ENCODE results near the gene UBXN1.
A peak's percentile ranks its signal among the peaks of the same experiment; 100 is the strongest.
"Not testable (repeated sequence)": the region's sequence is repeated elsewhere in the genome, so short reads cannot be mapped to it uniquely, and the experiment has no call there.

Gene UBXN1

DNA sequence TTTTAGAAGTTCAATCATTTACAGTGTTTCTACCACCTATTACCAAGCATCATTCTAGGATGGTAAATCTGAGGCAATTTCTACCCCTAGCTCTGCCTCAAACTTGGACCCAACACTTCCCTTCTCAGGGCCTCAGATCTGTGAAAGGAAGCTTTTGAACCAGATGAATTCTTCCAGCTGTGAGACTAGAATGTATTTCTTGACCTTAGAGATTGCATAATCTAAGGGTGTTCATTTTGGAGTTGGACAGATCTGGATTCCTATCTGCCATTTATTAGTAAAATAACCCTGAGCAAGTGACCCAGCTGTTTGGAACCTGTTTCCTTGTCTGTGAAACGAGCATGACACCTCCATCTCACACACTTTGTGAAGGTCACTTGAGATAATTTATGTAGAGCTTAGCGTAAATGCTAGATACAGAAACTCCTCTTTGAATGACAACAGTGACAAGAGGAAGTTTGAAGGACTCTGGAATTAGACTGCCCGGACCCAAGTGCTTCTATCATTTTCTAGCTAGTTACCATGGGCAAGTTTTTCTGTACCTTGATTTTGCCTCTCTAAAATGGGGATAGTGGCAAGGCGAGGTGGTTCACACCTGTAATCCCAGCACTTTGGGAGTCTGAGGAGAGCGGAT, 22.0 kb downstream of the UBXN1 start:
- Histone ChIP-seq H3K9me3 (replicated peaks in 1 of 11) (no peaks in the 10 kb centered on the region), H3K4me2 (no peak overlapping the region), H3K36me3 (peaks cover 0 to 17% (median 15%) of the 10 kb centered on the region in 11 experiments; a peak in 18 of 22 replicates), H3K27me3 (no peaks in the 10 kb centered on the region), H3K27ac (no peak overlapping the region), H3K4me1 (peaks cover 6 to 14% (median 13%) of the 10 kb centered on the region in 10 experiments), H4K20me1 (peaks cover 0 to 8% (median 0%) of the 10 kb centered on the region in 11 experiments; a peak in 3 of 22 replicates), H3K4me3 (no peak overlapping the region), H3K9ac (no peak overlapping the region)
- TF ChIP-seq Cebpa-rat (IDR thresholded peaks at IDR 0.05) = 0 out of 22 replicates have a peak, but pooled peaks of 1 of the 11 experiments have one; percentile 15

DNA sequence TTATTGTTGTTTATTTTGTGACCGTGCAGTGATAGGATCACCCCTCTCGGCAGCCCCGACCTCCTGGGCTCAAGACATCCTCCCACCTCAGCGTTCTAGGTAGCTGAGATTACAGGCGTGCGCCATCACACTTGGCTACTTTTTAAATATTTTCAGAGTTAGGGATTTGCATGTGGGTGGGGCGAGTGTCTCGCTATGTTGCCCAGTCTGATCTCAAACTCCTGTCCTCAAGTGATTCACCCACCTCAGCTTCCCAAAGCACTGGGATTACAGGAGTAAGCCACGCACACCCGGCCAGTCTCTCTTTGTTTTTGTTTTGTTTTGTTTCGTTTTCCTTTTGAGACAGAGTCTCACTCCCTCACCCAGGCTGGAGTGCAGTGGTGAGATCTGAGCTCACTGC, 24.6 kb downstream of the UBXN1 start:
- TF ChIP-seq Cebpa-rat (IDR thresholded peaks at IDR 0.05) = no peak
- H3K4me1 ChIP-seq = peaks cover 23 to 30% (median 26%) of the 10 kb centered on the region in 10 experiments
- no peaks in the 10 kb centered on the region for H3K9me3 ChIP-seq (replicated peaks in 1 of 11)
- H3K4me2 ChIP-seq = peak overlapping the region in 10 of 11 experiments; percentile 51 to 98 (median 92); a peak in 15 of 22 replicates
- peaks cover 6 to 24% (median 14%) of the 10 kb centered on the region in 11 experiments for H3K36me3 ChIP-seq
- no peak overlapping the region for H3K4me3 ChIP-seq
- H3K9ac ChIP-seq = peak overlapping the region in 5 of 11 experiments; percentile 0 to 97 (median 31); a peak in 3 of 22 replicates
- peaks cover 0 to 19% (median 6%) of the 10 kb centered on the region in 11 experiments; a peak in 7 of 22 replicates for H4K20me1 ChIP-seq
- H3K27ac ChIP-seq = peak overlapping the region in 8 of 11 experiments; percentile 17 to 93 (median 86); a peak in 12 of 22 replicates
- H3K27me3 ChIP-seq = no peaks in the 10 kb centered on the region

DNA sequence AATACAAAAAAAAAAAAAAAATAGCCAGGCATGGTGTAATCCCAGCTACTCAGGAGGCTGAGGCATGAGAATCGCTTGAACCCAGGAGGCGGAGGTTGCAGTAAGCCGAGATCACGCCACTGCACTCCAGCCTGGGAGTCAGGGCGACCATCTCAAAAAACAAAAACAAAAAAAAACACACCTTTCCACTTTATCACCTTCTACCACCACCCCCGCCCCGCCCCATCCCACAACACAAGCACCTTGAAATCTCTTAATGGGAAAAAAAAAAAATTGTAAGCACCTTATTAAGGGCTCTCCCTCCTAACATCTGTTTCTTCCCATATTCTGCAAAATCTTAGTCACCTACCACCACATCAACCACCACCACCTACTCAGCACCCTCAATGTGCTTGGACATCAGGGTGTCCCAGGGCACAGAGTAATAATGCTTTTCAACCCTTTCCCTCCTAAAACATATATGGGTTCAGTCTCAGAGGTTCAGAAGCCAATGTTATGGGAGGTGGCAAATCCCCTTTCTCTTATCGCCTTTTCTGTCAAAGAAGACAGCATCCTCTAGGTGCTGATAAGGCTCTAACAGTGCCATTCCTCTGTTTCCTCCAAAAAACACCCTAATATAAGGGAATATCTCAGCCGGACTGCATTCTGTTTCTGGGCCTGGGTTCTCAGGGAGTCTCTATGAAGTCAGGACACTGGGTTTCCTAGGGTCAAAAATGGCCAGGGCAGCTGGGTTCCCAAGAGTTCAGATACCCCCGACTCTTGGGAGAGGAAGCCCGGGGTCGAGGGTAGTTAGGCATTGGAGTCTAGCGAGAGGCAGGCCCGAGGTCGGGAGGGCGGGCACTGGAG, 26.5 kb downstream of the UBXN1 start:
- Histone ChIP-seq H3K9ac (peak overlapping the region; percentile 92 to 99 (median 96)), H4K20me1 (peaks cover 0 to 37% (median 22%) of the 10 kb centered on the region in 11 experiments; a peak in 18 of 22 replicates), H3K27ac (peak overlapping the region; percentile 81 to 96 (median 92)), H3K4me1 (peaks cover 29 to 45% (median 38%) of the 10 kb centered on the region in 10 experiments), H3K4me3 (peak overlapping the region; percentile 72 to 97 (median 91)), H3K36me3 (peaks cover 25 to 43% (median 33%) of the 10 kb centered on the region in 11 experiments), H3K27me3 (no peaks in the 10 kb centered on the region), H3K9me3 (replicated peaks in 1 of 11) (no peaks in the 10 kb centered on the region), H3K4me2 (peak overlapping the region; percentile 85 to 98 (median 93))
- no peak for TF ChIP-seq Cebpa-rat (IDR thresholded peaks at IDR 0.05)

DNA sequence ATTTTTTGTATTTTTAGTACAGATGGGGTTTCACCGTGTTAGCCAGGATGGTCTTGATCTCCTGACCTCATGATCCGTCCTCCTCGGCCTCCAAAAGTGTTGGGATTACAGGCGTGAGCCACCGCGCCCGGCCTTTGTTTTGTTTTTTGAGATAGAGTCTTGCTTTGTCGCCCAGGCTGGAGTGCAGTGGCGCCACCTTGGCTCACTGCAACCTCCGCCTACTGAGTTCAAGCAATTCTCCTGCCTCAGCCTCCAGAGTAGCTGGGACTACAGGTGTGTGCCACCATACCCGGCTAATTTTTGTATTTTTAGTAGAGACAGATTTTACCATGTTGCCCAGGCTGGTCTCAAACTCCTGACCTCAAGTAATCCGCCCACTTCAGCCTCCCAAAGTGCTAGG, 28.6 kb downstream of the UBXN1 start:
- H3K4me2 ChIP-seq; H3K9me3 ChIP-seq (replicated peaks in 1 of 11); H3K27me3 ChIP-seq; H3K4me3 ChIP-seq; H3K27ac ChIP-seq: not testable (repeated sequence)
- peaks cover 26 to 48% (median 35%) of the 10 kb centered on the region in 11 experiments for H3K36me3 ChIP-seq
- H3K4me1 ChIP-seq = peaks cover 41 to 56% (median 49%) of the 10 kb centered on the region in 10 experiments
- peaks cover 5 to 49% (median 30%) of the 10 kb centered on the region in 11 experiments; a peak in 18 of 22 replicates for H4K20me1 ChIP-seq
- 0 out of 22 replicates have a peak overlapping the region, but pooled peaks of 4 of the 11 experiments have one; percentile 4 to 92 (median 31) for H3K9ac ChIP-seq

DNA sequence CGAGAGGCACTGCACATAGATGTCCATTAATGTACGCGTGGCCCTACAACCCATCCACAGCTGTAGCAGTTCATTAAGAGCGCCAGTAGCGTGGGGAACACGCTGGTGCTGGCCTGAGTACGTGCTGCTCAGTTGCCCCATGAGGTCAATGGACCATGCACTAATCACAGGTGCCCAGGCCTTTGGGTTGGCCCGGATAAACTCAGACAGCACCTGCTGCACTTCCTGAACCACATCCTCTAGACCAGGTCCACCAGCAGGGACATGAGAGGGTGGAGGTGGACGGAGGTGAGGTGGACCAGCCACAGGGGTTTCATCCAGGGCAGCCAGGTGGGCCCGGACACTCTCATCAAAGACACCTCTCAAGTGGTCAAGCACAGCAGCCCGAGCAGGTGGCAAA, 29.4 kb downstream of the UBXN1 start:
- Histone ChIP-seq H3K9ac (peak overlapping the region in 5 of 11 experiments; percentile 2 to 51 (median 27); a peak in 4 of 22 replicates), H3K27me3 (no peaks in the 10 kb centered on the region), H3K4me2 (no peak overlapping the region), H3K4me1 (peaks cover 47 to 62% (median 54%) of the 10 kb centered on the region in 10 experiments), H3K27ac (no peak overlapping the region; a peak in 1 of 22 replicates), H3K4me3 (no peak overlapping the region), H3K36me3 (peaks cover 28 to 55% (median 41%) of the 10 kb centered on the region in 11 experiments), H4K20me1 (peaks cover 8 to 57% (median 35%) of the 10 kb centered on the region in 11 experiments; a peak in 19 of 22 replicates), H3K9me3 (replicated peaks in 1 of 11) (no peaks in the 10 kb centered on the region)
- no peak for TF ChIP-seq Cebpa-rat (IDR thresholded peaks at IDR 0.05)

DNA sequence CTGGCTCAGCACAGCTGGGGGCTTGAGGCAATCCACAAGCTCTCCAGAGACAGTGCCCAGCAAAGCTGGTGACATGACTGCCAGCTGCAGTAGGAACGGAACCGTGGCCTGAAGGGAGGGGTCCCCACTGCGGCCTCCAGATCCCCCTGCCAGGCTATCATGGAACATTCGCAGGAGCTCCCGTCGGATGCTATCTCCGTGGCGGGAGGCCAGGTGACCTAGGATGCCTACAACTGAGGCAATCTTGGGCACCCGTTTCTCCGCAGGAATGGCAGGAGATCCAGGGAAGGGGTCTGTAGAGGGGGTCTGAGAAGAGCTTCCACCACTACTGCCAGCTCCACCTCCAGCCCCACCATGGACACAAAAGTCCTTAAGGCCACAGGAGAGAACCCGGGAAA, 29.9 kb downstream of the UBXN1 start:
- no peaks in the 10 kb centered on the region for H3K27me3 ChIP-seq
- no peaks in the 10 kb centered on the region for H3K9me3 ChIP-seq (replicated peaks in 1 of 11)
- H3K36me3 ChIP-seq = peaks cover 34 to 60% (median 46%) of the 10 kb centered on the region in 11 experiments
- TF ChIP-seq Cebpa-rat (IDR thresholded peaks at IDR 0.05) = no peak
- peaks cover 44 to 61% (median 52%) of the 10 kb centered on the region in 10 experiments for H3K4me1 ChIP-seq
- H3K4me3 ChIP-seq = no peak overlapping the region
- H3K27ac ChIP-seq = peak overlapping the region in 1 of 11 experiments; percentile 7; a peak in 1 of 22 replicates
- H4K20me1 ChIP-seq = peaks cover 11 to 62% (median 38%) of the 10 kb centered on the region in 11 experiments; a peak in 19 of 22 replicates
- H3K4me2 ChIP-seq = no peak overlapping the region
- H3K9ac ChIP-seq = peak overlapping the region in 7 of 11 experiments; percentile 2 to 51 (median 39); a peak in 7 of 22 replicates

DNA sequence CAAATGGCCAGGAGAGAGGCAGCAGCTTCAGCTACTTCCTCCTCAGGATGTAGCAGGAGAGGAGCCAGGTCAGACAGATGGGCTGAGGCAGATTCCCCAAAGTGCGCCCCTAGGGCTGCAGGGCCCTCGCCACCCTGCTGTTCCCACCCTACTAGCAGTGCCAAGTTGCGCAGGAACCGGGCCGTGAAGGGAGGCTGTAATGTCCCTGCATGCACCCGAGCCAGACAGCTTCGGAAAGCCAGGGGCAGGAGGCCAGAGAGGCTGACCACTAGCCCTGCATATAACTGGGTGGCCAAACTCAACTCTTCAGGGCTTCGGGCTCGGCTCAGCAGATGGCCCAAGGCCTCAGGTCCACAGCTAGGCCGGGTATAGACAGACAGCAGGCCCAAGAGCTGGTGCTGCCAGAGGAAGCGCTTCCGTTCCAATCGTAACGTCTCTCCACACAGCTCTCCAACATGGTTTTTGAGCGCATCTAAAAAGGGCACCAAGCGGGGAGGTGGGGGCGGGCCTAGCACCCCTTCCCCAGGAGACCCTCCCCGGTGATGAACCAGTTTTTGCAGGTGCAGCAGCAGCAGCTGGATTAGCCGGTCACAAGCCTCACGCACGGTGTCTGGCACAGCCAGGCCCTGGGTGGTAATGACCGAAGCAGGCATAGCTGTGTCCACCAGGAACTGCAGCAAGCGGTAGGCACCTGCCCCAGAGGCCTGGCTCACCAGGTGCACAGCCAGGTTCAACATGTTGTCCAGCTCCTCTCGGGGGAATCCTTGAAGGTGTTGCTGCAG, 30.5 kb downstream of the UBXN1 start:
- Histone ChIP-seq H3K27ac (peak overlapping the region in 1 of 11 experiments; percentile 36; a peak in 1 of 22 replicates), H3K4me1 (peaks cover 43 to 61% (median 51%) of the 10 kb centered on the region in 10 experiments), H3K9me3 (replicated peaks in 1 of 11) (no peaks in the 10 kb centered on the region), H3K9ac (peak overlapping the region in 9 of 11 experiments; percentile 24 to 100 (median 92); a peak in 14 of 22 replicates), H4K20me1 (peaks cover 11 to 68% (median 39%) of the 10 kb centered on the region in 11 experiments; a peak in 19 of 22 replicates), H3K27me3 (no peaks in the 10 kb centered on the region), H3K4me2 (0 out of 22 replicates have a peak overlapping the region, but pooled peaks of 3 of the 11 experiments have one; percentile 4 to 72 (median 69)), H3K4me3 (no peak overlapping the region), H3K36me3 (peaks cover 39 to 66% (median 52%) of the 10 kb centered on the region in 11 experiments)
- no peak for TF ChIP-seq Cebpa-rat (IDR thresholded peaks at IDR 0.05)

DNA sequence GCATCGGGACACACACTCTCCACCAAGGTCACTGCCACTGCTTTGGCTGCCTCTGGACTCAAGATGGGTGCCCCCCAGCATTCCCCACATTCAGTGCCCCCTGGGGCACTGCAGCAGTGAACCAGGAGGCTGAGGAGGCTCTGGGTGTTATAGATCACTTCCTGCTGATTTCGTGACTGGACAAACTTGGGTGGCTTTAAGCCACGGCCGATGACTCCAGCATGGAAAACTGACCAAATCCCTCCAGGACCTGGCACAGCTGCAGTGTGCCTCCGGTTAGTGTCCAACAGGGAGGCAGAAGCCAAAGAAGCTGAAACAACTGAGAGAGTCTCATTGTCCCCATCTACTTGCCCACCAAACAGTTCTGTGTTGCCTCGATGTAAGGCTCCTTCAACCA, 31.3 kb downstream of the UBXN1 start:
- peak overlapping the region in 10 of 11 experiments; percentile 53 to 91 (median 69); a peak in 17 of 22 replicates for H3K4me2 ChIP-seq
- H3K9ac ChIP-seq = peak overlapping the region in 9 of 11 experiments; percentile 24 to 100 (median 92); a peak in 15 of 22 replicates
- H3K9me3 ChIP-seq (replicated peaks in 1 of 11) = no peaks in the 10 kb centered on the region
- peaks cover 11 to 74% (median 47%) of the 10 kb centered on the region in 11 experiments; a peak in 19 of 22 replicates for H4K20me1 ChIP-seq
- no peak overlapping the region for H3K4me3 ChIP-seq
- peak overlapping the region in 4 of 11 experiments; percentile 10 to 36 (median 18); a peak in 3 of 22 replicates for H3K27ac ChIP-seq
- peaks cover 47 to 74% (median 60%) of the 10 kb centered on the region in 11 experiments for H3K36me3 ChIP-seq
- no peaks in the 10 kb centered on the region for H3K27me3 ChIP-seq
- peaks cover 43 to 63% (median 54%) of the 10 kb centered on the region in 10 experiments for H3K4me1 ChIP-seq
- no peak for TF ChIP-seq Cebpa-rat (IDR thresholded peaks at IDR 0.05)

Measured in BLaER1 treated with 17β-estradiol and CSF1 and Interleukin-3, amounts not matched to agents 10 nM and 100 nM (cell line).